Neuron (in vitro differentiated cells): ENCODE measurements around the gene CMTM6.
"Not testable (repeated sequence)": the region's sequence is repeated elsewhere in the genome, so short reads cannot be mapped to it uniquely, and the experiment has no call there.

Experiments used
- H2AFZ ChIP-seq: one replicate; pipeline ENCODE4 v1.6.1; 2013; ENCODE audit warnings: low read depth, mild to moderate bottlenecking, inconsistent platforms, low read length, moderate library complexity
- H3K27me3 ChIP-seq: one replicate; pipeline ENCODE4 v1.6.1; 2013; ENCODE audit warnings: low read length; ENCODE audit not compliant: insufficient read depth
- H3K36me3 ChIP-seq: one replicate; pipeline ENCODE4 v1.6.1; 2013; ENCODE audit warnings: low read length; ENCODE audit not compliant: insufficient read depth
- H3K4me1 ChIP-seq: one replicate; pipeline ENCODE4 v1.6.1; 2013; ENCODE audit warnings: low read length; ENCODE audit not compliant: insufficient read depth
- H3K4me3 ChIP-seq: 2 replicates; pipeline ENCODE4 v1.5.1; 2013; ENCODE audit warnings: mild to moderate bottlenecking, low read length, moderate library complexity
- H3K9me3 ChIP-seq: one replicate; pipeline ENCODE4 v1.6.1; 2013; ENCODE audit warnings: low read length

CMTM6 gene

GRCh38 chr3:32493437-32494414 is 8.9 kb downstream of the CMTM6 start:
- H3K9me3 ChIP-seq = no peaks in the 10 kb centered on the region
- no peaks in the 10 kb centered on the region for H3K27me3 ChIP-seq

GRCh38 chr3:32492684-32493436 is 9.8 kb downstream of the CMTM6 start:
- no peak overlapping the region for H2AFZ ChIP-seq
- peaks cover 2% of the 10 kb centered on the region for H3K4me1 ChIP-seq
- H3K4me3 ChIP-seq = no peak overlapping the region
- peaks cover 10% of the 10 kb centered on the region for H3K36me3 ChIP-seq
- no peaks in the 10 kb centered on the region for H3K9me3 ChIP-seq
- no peaks in the 10 kb centered on the region for H3K27me3 ChIP-seq

More at GRCh38 chr3:32493437-32494414, 8.9 kb downstream of the CMTM6 start:
- Histone ChIP-seq H3K4me1 (peaks cover 2% of the 10 kb centered on the region), H3K4me3 (no peak overlapping the region), H3K36me3 (peaks cover 6% of the 10 kb centered on the region), H2AFZ (no peak overlapping the region)

DNA sequence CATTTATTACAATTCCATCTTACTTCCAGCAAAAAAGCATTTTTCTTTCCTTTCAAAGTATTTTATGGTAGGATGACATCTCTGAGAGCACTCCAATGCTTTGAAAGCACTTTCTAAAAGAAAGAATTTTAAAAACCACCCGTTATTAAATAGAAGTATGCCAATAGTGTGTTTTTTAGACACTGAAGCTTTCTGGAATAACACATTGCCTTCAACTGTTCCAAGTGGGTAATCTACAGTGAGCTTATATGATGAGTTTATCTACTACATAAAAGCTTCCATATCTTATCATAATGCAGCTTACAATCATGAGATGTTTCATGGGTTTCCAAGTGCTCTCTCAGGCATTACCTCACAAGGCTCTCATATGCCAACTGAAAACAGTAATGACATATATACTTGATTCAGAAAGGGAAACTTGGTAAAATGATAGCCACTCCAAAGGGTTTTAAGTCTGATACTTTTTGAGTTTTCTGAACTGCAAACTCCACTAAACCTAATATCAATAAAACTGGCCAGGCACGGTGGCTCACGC is 14.1 kb downstream of the CMTM6 start:
- peaks cover 29% of the 10 kb centered on the region for H3K36me3 ChIP-seq
- H3K4me1 ChIP-seq = peaks cover 2% of the 10 kb centered on the region
- no peak overlapping the region for H2AFZ ChIP-seq
- H3K9me3 ChIP-seq = peaks cover 2% of the 10 kb centered on the region
- H3K27me3 ChIP-seq = no peaks in the 10 kb centered on the region
- H3K4me3 ChIP-seq = no peak overlapping the region

DNA sequence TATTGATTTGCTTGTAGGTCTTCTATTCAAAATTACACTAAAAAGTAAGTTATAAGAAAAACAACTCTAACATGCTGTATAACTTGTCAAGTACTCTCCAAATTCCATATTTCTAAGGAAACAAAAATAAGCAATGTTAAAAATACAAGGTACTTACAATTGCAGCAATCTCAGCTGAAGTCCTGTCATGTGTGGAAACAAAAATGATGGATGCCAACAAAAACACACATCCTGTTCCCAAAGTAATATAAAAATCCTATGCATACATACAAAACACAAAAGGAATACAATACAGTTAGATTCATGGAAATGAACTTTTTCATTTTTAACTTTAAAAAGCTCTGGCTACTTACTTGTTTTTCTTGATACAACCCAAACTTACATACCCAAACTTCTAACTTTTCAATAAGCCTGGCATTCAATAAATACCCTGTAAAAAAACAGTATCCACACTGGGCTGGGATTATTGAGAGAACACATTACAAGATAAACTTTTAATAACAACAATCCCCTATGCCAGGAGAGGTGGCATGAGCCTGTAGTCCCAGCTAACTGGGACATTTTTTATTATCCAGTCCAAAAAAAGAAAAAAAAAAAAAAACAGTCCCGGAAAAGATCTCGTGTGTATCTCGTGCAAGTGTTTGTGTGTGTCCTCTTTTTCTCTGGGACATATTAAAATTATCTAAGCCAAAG is 14.7 kb downstream of the CMTM6 start:
- peaks cover 34% of the 10 kb centered on the region for H3K36me3 ChIP-seq

DNA sequence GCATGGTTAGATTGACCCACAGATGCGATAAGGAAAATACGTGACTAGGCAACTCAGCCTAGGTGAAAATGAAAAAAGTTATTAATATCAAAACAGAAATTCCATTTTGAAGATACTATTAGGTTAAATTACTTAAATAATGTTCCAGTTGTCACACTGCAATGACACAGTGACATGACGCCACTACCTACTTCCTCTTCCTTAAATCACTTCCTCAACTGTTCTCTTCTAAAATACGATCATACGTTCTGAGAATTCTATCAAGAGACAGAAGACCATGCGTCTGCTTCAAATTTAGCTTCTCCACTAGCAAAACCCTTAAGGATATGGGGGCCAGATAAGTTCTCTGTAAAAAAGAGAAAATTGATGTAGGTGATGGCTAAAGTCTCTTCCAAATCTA is 18.2 kb downstream of the CMTM6 start:
- H2AFZ ChIP-seq = no peak overlapping the region
- peaks cover 2% of the 10 kb centered on the region for H3K9me3 ChIP-seq
- H3K36me3 ChIP-seq = peaks cover 42% of the 10 kb centered on the region

More for the DNA sequence above, 14.7 kb downstream of the CMTM6 start:
- peaks cover 2% of the 10 kb centered on the region for H3K4me1 ChIP-seq
- H3K27me3 ChIP-seq = no peaks in the 10 kb centered on the region
- H2AFZ ChIP-seq = no peak overlapping the region
- H3K4me3 ChIP-seq = no peak overlapping the region
- peaks cover 2% of the 10 kb centered on the region for H3K9me3 ChIP-seq

GRCh38 chr3:32483772-32484171 is 18.9 kb downstream of the CMTM6 start:
- H3K9me3 ChIP-seq = peaks cover 4% of the 10 kb centered on the region
- H3K4me3 ChIP-seq = no peak overlapping the region

More for the DNA sequence above, 18.2 kb downstream of the CMTM6 start:
- Histone ChIP-seq H3K4me3 (no peak overlapping the region), H3K27me3 (no peaks in the 10 kb centered on the region), H3K4me1 (no peaks in the 10 kb centered on the region)

DNA sequence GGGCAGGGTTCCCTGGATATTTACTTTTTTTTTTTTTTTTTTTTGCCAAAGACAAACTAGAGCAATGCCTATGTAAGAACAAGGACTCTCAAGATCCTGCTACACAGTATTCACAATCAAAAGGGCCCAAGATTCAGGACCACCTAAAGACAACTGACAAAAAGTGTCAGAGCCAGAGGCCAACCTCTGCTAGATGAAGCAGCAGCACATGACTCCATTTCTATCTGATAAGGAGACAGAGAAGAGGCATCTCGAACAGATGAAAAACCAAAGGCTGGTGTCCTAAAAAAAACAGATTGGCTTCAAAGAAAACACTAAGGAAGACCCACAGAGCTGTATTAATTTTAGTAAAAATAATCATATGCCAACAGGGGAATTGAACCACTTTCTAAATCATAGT is 20.0 kb downstream of the CMTM6 start:
- Histone ChIP-seq H3K4me3 (no peak overlapping the region), H3K27me3 (no peaks in the 10 kb centered on the region), H3K36me3 (peaks cover 43% of the 10 kb centered on the region), H3K9me3 (peaks cover 4% of the 10 kb centered on the region), H2AFZ (no peak overlapping the region), H3K4me1 (no peaks in the 10 kb centered on the region)

More at GRCh38 chr3:32483772-32484171, 18.9 kb downstream of the CMTM6 start:
- Histone ChIP-seq H3K27me3 (no peaks in the 10 kb centered on the region), H3K4me1 (no peaks in the 10 kb centered on the region), H2AFZ (no peak overlapping the region), H3K36me3 (peaks cover 45% of the 10 kb centered on the region)

- Histone ChIP-seq H3K36me3 (peaks cover 38% of the 10 kb centered on the region), H3K4me1 (no peaks in the 10 kb centered on the region), H2AFZ (no peak overlapping the region), H3K27me3 (no peaks in the 10 kb centered on the region), H3K4me3 (no peak overlapping the region), H3K9me3 (peaks cover 4% of the 10 kb centered on the region)
Measured at GRCh38 chr3:32481791-32482631, 20.6 kb downstream of the CMTM6 start.

GRCh38 chr3:32480604-32481003 is 22.0 kb downstream of the CMTM6 start:
- H3K36me3 ChIP-seq = peaks cover 33% of the 10 kb centered on the region
- H3K9me3 ChIP-seq = peaks cover 2% of the 10 kb centered on the region
- no peak overlapping the region for H3K4me3 ChIP-seq
- H3K27me3 ChIP-seq = no peaks in the 10 kb centered on the region
- H3K4me1 ChIP-seq = no peaks in the 10 kb centered on the region
- H2AFZ ChIP-seq = no peak overlapping the region

DNA sequence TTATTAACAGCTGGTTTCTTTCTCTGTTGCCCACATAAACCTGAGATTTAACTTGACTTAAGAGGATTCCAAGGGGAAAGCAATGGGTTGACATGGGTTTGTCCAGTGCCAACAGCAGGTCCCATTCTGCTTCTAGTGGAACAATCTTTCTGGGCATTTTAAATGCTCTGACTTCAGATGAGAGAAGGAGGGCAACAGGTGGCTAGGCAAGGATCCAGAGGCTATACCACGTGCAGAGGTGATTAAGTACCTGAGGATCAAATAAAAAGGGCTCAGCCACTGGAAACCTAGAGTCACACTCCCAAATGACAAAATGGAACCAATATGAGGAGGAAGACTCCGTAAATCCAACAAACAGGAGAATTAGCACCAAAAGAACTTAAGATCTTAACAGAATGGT is 28.5 kb downstream of the CMTM6 start:
- Histone ChIP-seq H3K9me3 (peaks cover 2% of the 10 kb centered on the region), H3K4me1 (no peaks in the 10 kb centered on the region), H3K36me3 (peaks cover 3% of the 10 kb centered on the region), H2AFZ (no peak overlapping the region), H3K27me3 (no peaks in the 10 kb centered on the region), H3K4me3 (no peak overlapping the region)

GRCh38 chr3:32472151-32472550 is 30.5 kb downstream of the CMTM6 start:
- not testable (repeated sequence) for H3K36me3 ChIP-seq, H3K9me3 ChIP-seq, H3K4me3 ChIP-seq

DNA sequence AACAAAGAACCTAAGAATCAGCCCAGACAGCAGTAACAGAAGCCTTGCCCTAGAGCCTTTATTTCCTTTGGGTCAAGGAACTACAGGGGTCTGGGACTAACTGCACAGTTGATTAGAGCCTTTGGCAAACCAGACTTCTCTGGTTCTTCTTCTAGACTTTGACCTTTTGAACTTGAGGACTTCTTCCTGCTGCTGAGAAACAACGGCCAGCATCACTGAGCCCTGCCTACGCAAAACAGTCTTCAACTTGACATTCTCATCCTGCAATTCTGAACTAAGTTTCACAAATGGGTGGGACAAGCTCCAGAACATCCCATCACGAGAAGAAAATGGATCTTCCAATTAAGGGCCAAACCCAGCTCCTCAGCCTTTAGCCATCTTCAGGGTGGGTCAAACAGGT is 31.4 kb downstream of the CMTM6 start:
- H3K36me3 ChIP-seq = no peaks in the 10 kb centered on the region
- no peaks in the 10 kb centered on the region for H3K4me1 ChIP-seq
- no peak overlapping the region for H3K4me3 ChIP-seq
- no peak overlapping the region for H2AFZ ChIP-seq
- H3K9me3 ChIP-seq = no peaks in the 10 kb centered on the region
- no peaks in the 10 kb centered on the region for H3K27me3 ChIP-seq

More at GRCh38 chr3:32472151-32472550, 30.5 kb downstream of the CMTM6 start:
- H2AFZ ChIP-seq, H3K27me3 ChIP-seq, H3K4me1 ChIP-seq: not testable (repeated sequence)
